Left lung (tissue), 10 donors: ENCODE data around the gene BCL2L1. TPM values are rescaled to one million over a fixed set of nuclear protein-coding genes. Genes with fewer than 3 reads are reported as not detected.

Source experiments
- ATAC-seq: fragments of 200-7000 bp; cut with Tn5 transposase; one replicate; pipeline ENCODE4 v1.9.1; 2020; ENCODE audit warnings: moderate library complexity
- DNase-seq, 4 donors: peaks; one replicate each; pipeline ENCODE4 v3.0.0-alpha.2; 2013 to 2020
- H3K27ac ChIP-seq, 2 donors: fragments of 200-600 bp; sonication (generic) in 1 of 2; one replicate each; pipeline versions ENCODE4 v1.5.0 to v1.8.0; 2020 to 2021
- H3K27me3 ChIP-seq, 2 donors: fragments of 200-600 bp; sonication (generic) in 1 of 2; one replicate each; pipeline versions ENCODE4 v1.5.0 to v1.8.0; 2020 to 2021
- H3K36me3 ChIP-seq, 2 donors: fragments of 200-600 bp; sonication (generic) in 1 of 2; one replicate each; pipeline versions ENCODE4 v1.5.0 to v1.8.0; 2020 to 2021
- H3K4me1 ChIP-seq, 2 donors: fragments of 200-600 bp; one replicate each; pipeline ENCODE4 v1.8.0; 2021
- H3K4me3 ChIP-seq, 2 donors: fragments of 200-600 bp; sonication (generic) in 1 of 2; one replicate each; pipeline versions ENCODE4 v1.5.0 to v1.8.0; 2020 to 2021; ENCODE audit warnings: mild to moderate bottlenecking in 1 of 2
- H3K9me3 ChIP-seq, 2 donors: fragments of 200-600 bp; sonication (generic) in 1 of 2; one replicate each; pipeline versions ENCODE4 v1.5.0 to v1.8.0; 2020 to 2021
- intact Hi-C, 2 donors: fragments of 100-400 bp; cut with DNase I; formaldehyde crosslinking; loops; one replicate each; pipeline versions ENCODE4 v1.11.2 to v1.14.2; 2022
- polyA plus RNA-seq, 6 donors: library from polyadenylated mRNA; unstranded; fragments of 120-200 nt; gene quantifications; one replicate each; pipeline ENCODE4 v1.2.1, GENCODE V29; 2013; ENCODE audit not compliant: insufficient read length in 6 of 6
- total RNA-seq, 2 donors: library from RNA; stranded (reverse); fragmentation: NEBNext Ultra II Directional; extraction: Animal tissue kit (Norgen Biotek cat#: 25700); gene quantifications; one replicate each; pipeline ENCODE4 v1.2.1, GENCODE V29; 2021
- TF ChIP-seq, protein P1 (sequence below), 2 donors: fragments of 200-600 bp; sonication (generic) in 1 of 2; IDR thresholded peaks; one replicate each; pipeline versions ENCODE4 v1.5.0 to v1.8.0; 2021; ENCODE audit warnings: antibody characterized with exemption in 2 of 2
- donor health status: DM: no; HTN: yes; CAD: no.
- donor health status: DM: no; HTN: no; CAD: no.

The BCL2L1 gene
- total and polyA plus RNA-seq, 8 donors = 43.3 to 181 (median 56.7) TPM

- no peak for ATAC-seq
- peak in 1 of 4 donors; percentile 50 for DNase-seq
- Histone ChIP-seq H3K4me1 (peaks cover 0 to 4% of the 10 kb centered on the region in 2 donors), H3K36me3 (no peaks in the 10 kb centered on the region), H3K9me3 (no peaks in the 10 kb centered on the region), H3K27me3 (no peaks in the 10 kb centered on the region), H3K4me3 (no peak overlapping the region), H3K27ac (no peak overlapping the region)
- TF ChIP-seq, protein P1, sequence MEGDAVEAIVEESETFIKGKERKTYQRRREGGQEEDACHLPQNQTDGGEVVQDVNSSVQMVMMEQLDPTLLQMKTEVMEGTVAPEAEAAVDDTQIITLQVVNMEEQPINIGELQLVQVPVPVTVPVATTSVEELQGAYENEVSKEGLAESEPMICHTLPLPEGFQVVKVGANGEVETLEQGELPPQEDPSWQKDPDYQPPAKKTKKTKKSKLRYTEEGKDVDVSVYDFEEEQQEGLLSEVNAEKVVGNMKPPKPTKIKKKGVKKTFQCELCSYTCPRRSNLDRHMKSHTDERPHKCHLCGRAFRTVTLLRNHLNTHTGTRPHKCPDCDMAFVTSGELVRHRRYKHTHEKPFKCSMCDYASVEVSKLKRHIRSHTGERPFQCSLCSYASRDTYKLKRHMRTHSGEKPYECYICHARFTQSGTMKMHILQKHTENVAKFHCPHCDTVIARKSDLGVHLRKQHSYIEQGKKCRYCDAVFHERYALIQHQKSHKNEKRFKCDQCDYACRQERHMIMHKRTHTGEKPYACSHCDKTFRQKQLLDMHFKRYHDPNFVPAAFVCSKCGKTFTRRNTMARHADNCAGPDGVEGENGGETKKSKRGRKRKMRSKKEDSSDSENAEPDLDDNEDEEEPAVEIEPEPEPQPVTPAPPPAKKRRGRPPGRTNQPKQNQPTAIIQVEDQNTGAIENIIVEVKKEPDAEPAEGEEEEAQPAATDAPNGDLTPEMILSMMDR (IDR thresholded peaks at IDR 0.05) = no peak
- intact Hi-C loops = no loop called here
These were observed 78.0 kb downstream of the BCL2L1 start for GRCh38 chr20:31644701-31645100.

DNA sequence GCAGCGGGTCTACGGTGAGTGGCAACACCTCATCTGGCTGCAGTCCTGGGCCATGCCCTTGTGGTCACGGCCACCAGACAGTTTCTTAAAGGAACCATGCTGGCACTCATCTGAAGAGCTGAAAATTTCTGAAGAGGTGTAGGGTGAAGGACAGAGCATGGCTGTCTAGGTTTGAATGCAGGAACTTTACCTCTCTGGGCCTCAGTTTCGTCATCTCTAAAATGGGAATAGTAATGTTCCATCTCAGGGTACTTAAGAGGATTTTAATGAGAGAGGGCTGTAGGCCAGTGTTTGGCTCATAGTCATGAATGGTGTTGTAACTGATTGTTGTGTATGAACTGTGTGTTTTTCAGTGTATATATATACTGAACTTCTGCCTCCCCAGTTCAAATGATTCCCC is 79.1 kb downstream of the BCL2L1 start:
- peaks cover 0 to 4% of the 10 kb centered on the region in 2 donors for H3K4me1 ChIP-seq
- TF ChIP-seq, protein P1 (IDR thresholded peaks at IDR 0.05) = no peak
- no peaks in the 10 kb centered on the region for H3K9me3 ChIP-seq
- ATAC-seq (no peak), DNase-seq (no peak)
- H3K36me3 ChIP-seq = no peaks in the 10 kb centered on the region
- H3K27me3 ChIP-seq = peaks cover 0 to 1% of the 10 kb centered on the region in 2 donors
- intact Hi-C loops = no loop called here
- H3K4me3 ChIP-seq = no peak overlapping the region
- H3K27ac ChIP-seq = no peak overlapping the region

GRCh38 chr20:31642837-31643236 is 79.8 kb downstream of the BCL2L1 start:
- DNase-seq (no peak), ATAC-seq (no peak)
- H3K36me3 ChIP-seq = no peaks in the 10 kb centered on the region
- intact Hi-C loops = no loop called here
- TF ChIP-seq, protein P1 (IDR thresholded peaks at IDR 0.05) = no peak
- no peak overlapping the region for H3K27ac ChIP-seq
- no peak overlapping the region for H3K4me3 ChIP-seq
- H3K4me1 ChIP-seq = peaks cover 0 to 4% of the 10 kb centered on the region in 2 donors
- H3K9me3 ChIP-seq = no peaks in the 10 kb centered on the region
- peaks cover 0 to 8% of the 10 kb centered on the region in 2 donors for H3K27me3 ChIP-seq

DNA sequence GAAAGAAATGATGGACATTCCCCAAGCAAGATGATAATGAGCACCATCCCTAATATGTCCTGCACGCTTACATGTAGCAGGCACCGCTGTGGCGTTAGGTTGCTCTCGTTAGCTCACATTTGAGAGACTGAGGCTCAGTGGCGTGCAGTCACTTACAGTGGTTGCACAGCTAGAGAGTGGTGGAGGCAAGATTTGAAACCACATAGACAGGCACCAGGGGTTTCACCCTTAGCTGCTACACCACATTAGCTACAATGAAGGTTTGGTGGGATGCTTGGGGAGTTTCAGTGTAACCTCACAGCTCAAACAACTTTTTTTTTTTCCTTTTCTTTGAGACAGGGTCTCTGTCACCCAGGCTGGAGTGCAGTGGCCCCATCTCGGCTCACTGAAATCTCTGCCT is 81.3 kb downstream of the BCL2L1 start:
- ATAC-seq = no peak
- H3K27me3 ChIP-seq = peaks cover 0 to 15% of the 10 kb centered on the region in 2 donors
- no peaks in the 10 kb centered on the region for H3K9me3 ChIP-seq
- H3K4me1 ChIP-seq = peaks cover 0 to 4% of the 10 kb centered on the region in 2 donors
- intact Hi-C loops = no loop called here
- TF ChIP-seq, protein P1 (IDR thresholded peaks at IDR 0.05) = no peak
- H3K27ac ChIP-seq = no peak overlapping the region
- no peak overlapping the region for H3K4me3 ChIP-seq
- DNase-seq = no peak
- no peaks in the 10 kb centered on the region for H3K36me3 ChIP-seq

DNA sequence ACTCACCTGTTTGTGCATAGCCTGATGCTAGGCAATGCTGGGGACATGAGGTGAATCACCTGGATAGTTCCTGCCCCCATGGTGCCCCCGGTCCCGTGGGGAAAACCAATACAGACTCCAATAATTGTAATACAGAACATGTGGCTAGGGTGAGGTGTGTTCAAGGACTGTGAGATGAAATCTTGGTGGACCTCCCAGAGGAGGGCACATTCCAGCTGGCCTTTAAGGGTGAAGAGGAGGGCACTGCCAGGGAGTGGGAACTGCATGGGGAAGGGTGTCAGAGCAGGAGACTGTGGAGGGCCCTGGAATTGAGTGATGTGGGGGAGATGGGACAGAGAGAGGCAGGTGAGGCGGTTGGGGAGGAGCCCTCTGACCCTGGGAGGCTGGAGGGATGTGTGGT is 82.4 kb downstream of the BCL2L1 start:
- Histone ChIP-seq H3K4me1 (peaks cover 0 to 4% of the 10 kb centered on the region in 2 donors), H3K27ac (no peak overlapping the region), H3K4me3 (no peak overlapping the region), H3K27me3 (peaks cover 0 to 15% of the 10 kb centered on the region in 2 donors), H3K36me3 (no peaks in the 10 kb centered on the region), H3K9me3 (no peaks in the 10 kb centered on the region)
- intact Hi-C loops = no loop called here
- DNase-seq (peak in 1 of 4 donors; percentile 8), ATAC-seq (no peak)
- TF ChIP-seq, protein P1 (IDR thresholded peaks at IDR 0.05) = no peak
